Activated CD8-positive, alpha-beta memory T cell treated with anti-CD3 and anti-CD28 coated beads for 1 hour (primary cell): Measurements from ENCODE around the gene PRTFDC1.

ENCODE experiments used
- DNase-seq, 2 donors: peaks; one replicate each; pipeline ENCODE4 v3.0.0-alpha.2; 2020; ENCODE audit warnings: low read depth in 1 of 2; ENCODE audit errors: extremely low read depth in 1 of 2

PRTFDC1 gene

DNA sequence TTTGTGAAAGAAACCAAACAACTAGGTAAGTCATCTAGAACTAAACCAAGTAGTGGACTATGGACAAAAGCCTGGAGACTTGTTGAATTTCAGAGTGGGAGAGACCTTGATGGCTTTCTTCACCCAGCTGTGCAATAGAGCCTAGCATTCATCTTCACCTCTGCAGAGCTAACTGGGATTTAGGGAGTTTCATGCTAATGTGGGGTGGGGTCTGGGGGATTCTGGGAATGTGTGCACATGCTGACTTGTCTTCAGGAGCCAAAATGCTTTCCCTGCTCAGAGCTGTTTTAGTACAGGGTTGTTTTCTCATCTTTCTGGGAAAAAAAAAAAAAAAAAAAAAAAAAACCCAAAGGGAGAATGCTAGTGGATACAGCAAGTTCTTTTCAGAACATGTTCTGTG, 147.4 kb downstream of the PRTFDC1 start:
- no peak for DNase-seq

DNA sequence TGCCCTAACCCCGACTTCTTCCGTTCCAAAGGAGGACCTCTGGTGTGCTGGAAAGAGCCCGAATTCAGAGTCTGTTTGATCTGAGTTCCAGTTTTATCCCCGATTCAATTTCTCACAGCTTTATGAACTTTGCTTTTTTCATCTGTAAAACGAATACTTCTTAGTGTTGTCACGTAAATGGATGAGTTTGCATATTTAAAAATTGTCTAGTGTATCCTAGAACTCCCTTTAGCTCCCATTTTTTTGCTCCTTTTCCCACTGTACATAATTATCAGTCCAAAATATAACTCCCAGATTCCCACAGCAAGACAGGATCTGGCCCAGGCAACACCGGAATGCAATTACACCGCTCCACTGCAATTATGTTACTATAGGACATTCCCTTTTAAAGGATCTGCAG, 148.0 kb downstream of the PRTFDC1 start:
- DNase-seq, result no peak

DNA sequence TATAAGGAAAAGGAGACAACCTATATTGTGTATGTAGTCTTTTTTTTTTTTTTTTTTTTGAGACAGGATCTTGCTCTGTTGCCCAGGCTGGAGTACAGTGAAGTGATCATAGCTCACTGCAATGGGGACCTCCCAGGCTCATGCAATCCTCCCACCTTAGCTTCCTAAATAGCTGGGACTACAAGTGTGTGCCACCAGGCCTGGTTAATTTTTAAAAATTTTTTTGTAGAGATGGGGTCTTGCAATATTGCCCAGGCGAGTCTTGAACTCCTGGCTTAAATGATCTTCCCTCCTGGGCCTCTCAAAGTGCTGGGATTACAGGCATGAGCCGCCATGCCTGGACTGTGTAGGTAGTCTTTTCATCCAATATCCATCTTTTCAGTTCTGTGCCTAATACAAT, 150.0 kb downstream of the PRTFDC1 start:
- no peak for DNase-seq

DNA sequence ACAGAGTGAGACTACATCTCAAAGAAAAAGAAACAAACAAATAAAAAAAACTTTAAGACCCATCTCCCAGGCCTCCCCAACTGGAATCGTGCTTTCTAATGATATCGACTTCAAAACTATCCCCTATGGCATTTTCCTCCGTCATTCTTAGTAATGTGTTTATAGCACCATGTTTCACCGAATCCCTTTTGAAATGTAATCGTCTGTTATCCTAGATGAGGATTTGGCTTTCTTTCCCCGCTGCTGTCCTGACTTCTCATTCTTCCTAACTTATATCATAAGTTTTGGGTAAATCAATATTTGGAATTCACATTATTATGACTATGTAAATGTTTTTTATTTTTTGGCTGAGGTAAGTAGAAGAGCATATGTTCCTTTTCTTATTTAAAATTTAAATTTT, 151.5 kb downstream of the PRTFDC1 start:
- no peak for DNase-seq
